Lower leg skin (tissue), 4 donors: ENCODE measurements around the gene FRMD1. TPM values are rescaled to one million over a fixed set of nuclear protein-coding genes. Genes with fewer than 3 reads are reported as not detected.

ENCODE experiments used
- DNase-seq, 2 donors: peaks; one replicate each; pipeline ENCODE4 v3.0.0-alpha.2; 2019; ENCODE audit warnings: low spot score in 2 of 2
- H3K4me3 ChIP-seq: fragments of 200-600 bp; sonication (generic); 2 replicates; pipeline ENCODE4 v1.5.1; 2017; ENCODE audit warnings: mild to moderate bottlenecking, low read depth; ENCODE audit not compliant: poor library complexity, severe bottlenecking
- CTCF ChIP-seq, 3 donors: fragments of 450-650 bp; IDR thresholded peaks; one replicate each; pipeline ENCODE4 v1.5.1; 2016; ENCODE audit warnings: antibody characterized with exemption in 3 of 3, mild to moderate bottlenecking in 3 of 3, moderate library complexity in 2 of 3
- POLR2A ChIP-seq, 2 donors: fragments of 450-650 bp; IDR thresholded peaks; one replicate each; pipeline ENCODE4 v1.6.1; 2016 to 2017; ENCODE audit warnings: antibody characterized with exemption in 2 of 2, mild to moderate bottlenecking in 1 of 2, moderate library complexity in 1 of 2
- WGBS, 2 donors: methylation state at CpG; one replicate each; pipeline ENCODE4 v1.1.5; 2018; 5-methylcytosine and 5-hydroxymethylcytosine counted together
- intact Hi-C: fragments of 100-400 bp; cut with DNase I; formaldehyde crosslinking; loops from one replicate; pipeline ENCODE4 v1.15.0; 2023; ENCODE audit warnings: low total_unique reads
- total RNA-seq, 4 donors: library from RNA; depleted of rRNA; stranded (reverse); fragments of >200 nt; gene quantifications; one replicate each; pipeline ENCODE4 v1.1.0, GENCODE V29; 2016

The FRMD1 gene
- total RNA-seq, 4 donors from 2014 or later, result 0.32 to 1.2 (median 0.72) TPM

- TF ChIP-seq CTCF (IDR thresholded peaks at IDR 0.05), result no peak
- TF ChIP-seq POLR2A (IDR thresholded peaks at IDR 0.05), result no peak
- no peak overlapping the region for H3K4me3 ChIP-seq
- WGBS, 2 donors, result 87 to 88% methylated on average over 8 of the region's 8 CpGs
- no peak for DNase-seq
- intact Hi-C loops, result loop anchor here (10.0 kb wide), 1 partner anchor 1385 kb away; no protein-coding TSS in a partner anchor
These were observed 58.8 kb downstream of the FRMD1 start for GRCh38 chr6:168020242-168020641.

DNA sequence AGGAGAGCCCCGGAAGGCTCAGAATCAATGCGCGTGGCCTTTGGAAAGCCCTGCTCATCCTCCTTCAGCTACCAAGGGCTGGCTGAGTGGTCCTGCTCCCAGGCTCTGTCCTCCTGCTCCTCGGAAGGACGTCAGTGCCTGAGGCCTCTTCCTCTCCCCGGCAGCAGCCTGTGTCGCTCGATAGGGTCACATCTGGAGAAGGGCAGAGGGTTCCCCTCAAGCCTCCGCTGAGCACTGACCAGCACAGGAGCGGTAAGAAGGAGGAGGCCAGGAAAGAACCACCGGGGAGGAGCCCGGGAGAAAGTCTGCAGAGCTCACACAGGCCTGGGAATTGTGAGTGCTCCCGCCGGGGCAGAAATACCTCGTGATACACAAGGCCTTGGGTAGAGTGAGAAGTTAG lies 60.3 kb downstream of the FRMD1 start:
- intact Hi-C loops, result no loop called here
- TF ChIP-seq POLR2A (IDR thresholded peaks at IDR 0.05) (no peak), CTCF (IDR thresholded peaks at IDR 0.05) (no peak)
- DNase-seq, result peak; percentile 3 to 40
- no peak overlapping the region for H3K4me3 ChIP-seq
- 85 to 89% methylated on average over 14 to 15 of the region's 15 CpGs for WGBS, 2 donors

GRCh38 chr6:168017629-168018028 lies 61.4 kb downstream of the FRMD1 start:
- TF ChIP-seq POLR2A (IDR thresholded peaks at IDR 0.05) (no peak), CTCF (IDR thresholded peaks at IDR 0.05) (no peak)
- intact Hi-C loops, result no loop called here
- no peak overlapping the region for H3K4me3 ChIP-seq
- DNase-seq, result peak in 1 of 2 donors; percentile 10
- WGBS, 2 donors, result 59 to 62% methylated on average over 11 of the region's 11 CpGs

DNA sequence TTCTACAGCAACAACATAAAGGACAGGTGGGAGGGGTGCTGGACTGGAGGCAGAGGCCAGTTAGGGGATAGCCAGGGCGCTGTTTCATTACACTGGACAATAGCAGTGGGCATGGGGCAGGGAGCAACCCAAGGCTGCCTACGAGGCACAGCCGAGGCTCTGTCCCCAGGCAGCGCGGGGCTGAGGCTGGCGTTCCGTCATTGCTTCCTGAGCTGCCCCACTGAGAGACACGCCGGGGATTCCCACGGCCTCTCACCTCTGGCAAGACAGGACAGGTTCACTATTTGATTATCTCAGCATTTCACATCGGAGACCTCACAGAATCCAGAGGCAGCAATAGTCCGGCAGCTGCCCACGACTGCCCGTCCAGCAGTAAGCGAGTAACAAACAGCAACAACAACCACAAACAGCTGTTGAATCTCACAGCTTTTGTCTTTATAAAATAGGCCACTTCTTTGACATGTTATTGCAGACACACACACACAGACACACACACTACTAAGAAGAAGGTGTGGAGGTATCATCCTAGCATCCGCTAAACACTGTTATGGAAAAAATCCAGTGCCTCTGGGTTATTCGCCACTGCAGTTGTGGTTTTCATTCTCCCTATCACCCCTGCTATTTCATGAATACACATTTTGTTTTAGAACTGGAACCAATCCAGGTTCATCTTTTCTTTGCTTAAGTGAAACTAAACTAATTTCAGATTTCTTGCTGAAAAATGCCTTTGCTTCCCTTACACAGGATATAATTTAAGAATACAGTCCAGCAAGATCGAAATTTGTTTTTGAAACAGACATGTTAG lies 62.1 kb downstream of the FRMD1 start:
- 47 to 60% methylated on average over 9 to 18 of the region's 18 CpGs for WGBS, 2 donors
- no peak overlapping the region for H3K4me3 ChIP-seq
- TF ChIP-seq POLR2A (IDR thresholded peaks at IDR 0.05), result no peak
- no peak for TF ChIP-seq CTCF (IDR thresholded peaks at IDR 0.05)
- intact Hi-C loops, result no loop called here
- DNase-seq, result peak in 1 of 2 donors; percentile 11

DNA sequence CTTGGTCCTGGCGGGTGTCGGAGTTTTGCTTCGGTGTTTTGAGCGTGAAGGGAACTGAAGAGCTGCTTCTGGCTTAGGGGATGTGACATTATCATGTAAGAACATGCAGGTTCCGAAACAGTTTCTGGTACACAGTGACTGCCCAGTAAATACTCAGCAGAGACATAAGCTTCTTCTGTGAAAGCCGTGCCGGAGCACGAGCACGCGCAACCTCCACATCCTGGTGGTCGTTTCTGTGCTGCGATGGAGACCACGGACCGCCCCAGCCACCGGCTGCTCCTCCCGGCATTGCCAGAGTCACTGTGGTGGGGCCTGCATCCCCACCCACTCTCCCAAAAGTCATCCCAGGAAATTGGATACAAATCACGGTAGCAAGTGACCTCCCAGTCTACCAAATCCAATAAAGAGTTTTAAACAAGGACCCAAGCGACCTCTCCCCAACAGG lies 62.8 kb downstream of the FRMD1 start:
- TF ChIP-seq POLR2A (IDR thresholded peaks at IDR 0.05) (no peak), CTCF (IDR thresholded peaks at IDR 0.05) (no peak)
- H3K4me3 ChIP-seq, result no peak overlapping the region
- intact Hi-C loops, result no loop called here
- DNase-seq, result peak in 1 of 2 donors; percentile 5
- 89 to 91% methylated on average over 18 of the region's 18 CpGs for WGBS, 2 donors
